H1 (cell line): ENCODE data around the gene SLC13A3. TPM values are rescaled to one million over a fixed set of nuclear protein-coding genes. Genes with fewer than 3 reads are reported as not detected.
A peak's percentile ranks its signal among the peaks of the same experiment; 100 is the strongest.

ENCODE experiments used
- CTCF ChIA-PET: fragments of 300-600 bp; sonication (Branson Sonifier 250); formaldehyde crosslinking; loops from one replicate; lab custom pipeline; 2021; ENCODE audit not compliant: partially characterized antibody; lab: Charles Lee
- POLR2A ChIA-PET: fragments of 300-600 bp; sonication (Branson Sonifier 250); formaldehyde crosslinking; loops from one replicate; lab custom pipeline; 2021; ENCODE audit warnings: inconsistent platforms; ENCODE audit not compliant: partially characterized antibody; lab: Charles Lee
- DNase-seq, 2 experiments: peaks; one replicate each; pipeline versions ENCODE4 v3.0.0 to v3.0.0-alpha.2; 2010 to 2022; ENCODE audit warnings: low spot score in 2 of 2, low read depth in 1 of 2, mixed read lengths in 1 of 2
- FAIRE-seq: peaks from 2 replicates; lab custom pipeline; 2011; peaks lifted over from hg19 to GRCh38; lab: Jason Lieb, UNC
- H2AFZ ChIP-seq: 2 replicates; pipeline ENCODE4 v1.8.1; 2012; ENCODE audit warnings: low read length, inconsistent platforms
- H2AK5ac ChIP-seq: 2 replicates; pipeline ENCODE4 v1.6.1; 2013; ENCODE audit warnings: low read depth, low read length
- H2BK120ac ChIP-seq: replicated peaks from 2 replicates; pipeline ENCODE3; 2013; ENCODE audit warnings: low read depth, low read length, inconsistent platforms
- H2BK12ac ChIP-seq: 2 replicates; pipeline ENCODE4 v1.6.1; 2013; ENCODE audit warnings: low read depth, low read length
- H2BK15ac ChIP-seq: 2 replicates; pipeline ENCODE4 v1.6.1; 2013; ENCODE audit warnings: low read length
- H2BK20ac ChIP-seq: 2 replicates; pipeline ENCODE4 v1.6.1; 2013; ENCODE audit warnings: low read length
- H2BK5ac ChIP-seq: 2 replicates; pipeline ENCODE4 v1.6.1; 2013; ENCODE audit warnings: low read depth, low read length
- H3K14ac ChIP-seq: 2 replicates; pipeline ENCODE4 v1.6.1; 2013; ENCODE audit warnings: inconsistent platforms; ENCODE audit not compliant: insufficient read length
- H3K18ac ChIP-seq: 2 replicates; pipeline ENCODE4 v1.6.1; 2013; ENCODE audit warnings: low read length; ENCODE audit errors: extremely low read depth
- H3K23ac ChIP-seq: 2 replicates; pipeline ENCODE4 v1.6.1; 2013; ENCODE audit warnings: inconsistent platforms; ENCODE audit not compliant: insufficient read length
- H3K23me2 ChIP-seq: 2 replicates; pipeline ENCODE4 v1.6.1; 2013; ENCODE audit warnings: low read depth, low read length
- H3K27ac ChIP-seq: 2 replicates; pipeline ENCODE4 v1.6.1; 2011; ENCODE audit warnings: low read depth, low read length, inconsistent platforms
- H3K27me3 ChIP-seq, 4 experiments: replicated peaks in 1 of 4; 1 replicate in 1 of 4; 2 replicates in 3 of 4; pipeline versions ENCODE4 v1.6.1 to v1.8.1; 2011 to 2013; ENCODE audit warnings: low read length in 3 of 4, mild to moderate bottlenecking in 3 of 4, inconsistent platforms in 2 of 4, mixed read lengths in 2 of 4, moderate library complexity in 1 of 4; ENCODE audit not compliant: control insufficient read depth in 3 of 4, insufficient read depth in 3 of 4; ENCODE audit errors: extremely low read depth in 1 of 4
- H3K36me3 ChIP-seq, 4 experiments: 2 replicates each; pipeline versions ENCODE4 v1.6.1 to v1.8.1; 2011 to 2013; ENCODE audit warnings: mild to moderate bottlenecking in 4 of 4, low read length in 3 of 4, moderate library complexity in 2 of 4, control low read depth in 1 of 4, inconsistent platforms in 1 of 4; ENCODE audit not compliant: insufficient read depth in 4 of 4, control insufficient read depth in 2 of 4
- H3K4ac ChIP-seq: replicated peaks from 2 replicates; pipeline ENCODE3; 2013; ENCODE audit warnings: low read length, low read depth, mixed read lengths, inconsistent platforms; ENCODE audit not compliant: insufficient read length
- H3K4me1 ChIP-seq, 4 experiments: replicated peaks in 1 of 4; 1 replicate in 1 of 4; 2 replicates in 3 of 4; pipeline versions ENCODE4 v1.6.1 to v1.8.1; 2011 to 2013; ENCODE audit warnings: low read length in 3 of 4, inconsistent platforms in 2 of 4, mixed read lengths in 1 of 4; ENCODE audit not compliant: insufficient read depth in 4 of 4, control insufficient read depth in 3 of 4
- H3K4me2 ChIP-seq, 2 experiments: 2 replicates each; pipeline versions ENCODE4 v1.6.1 to v1.8.1; 2011 to 2013; ENCODE audit warnings: low read depth in 2 of 2, low read length in 2 of 2, control low read depth in 1 of 2, inconsistent platforms in 1 of 2, mild to moderate bottlenecking in 1 of 2; ENCODE audit not compliant: insufficient read depth in 1 of 2
- H3K4me3 ChIP-seq, 4 experiments: fragments of 200-600, 300-600 bp in 1 of 4; sonication (generic), shearing (Covaris generic), sonication (Bioruptor Twin) in 1 of 4; 2 replicates each; pipeline versions ENCODE4 v1.5.1 to v1.8.1; 2011 to 2016; ENCODE audit warnings: low read length in 4 of 4, low read depth in 3 of 4, control low read depth in 2 of 4, inconsistent platforms in 2 of 4, mild to moderate bottlenecking in 2 of 4, mixed read lengths in 1 of 4, moderate library complexity in 1 of 4; ENCODE audit not compliant: insufficient read depth in 2 of 4; ENCODE audit errors: extremely low read depth in 1 of 4
- H3K56ac ChIP-seq: replicated peaks from 2 replicates; pipeline ENCODE3; 2013; ENCODE audit warnings: low read depth, mild to moderate bottlenecking, mixed read lengths, low read length, inconsistent platforms; ENCODE audit not compliant: insufficient read length
- H3K79me1 ChIP-seq: 2 replicates; pipeline ENCODE4 v1.6.1; 2013; ENCODE audit warnings: low read depth, low read length, control low read depth
- H3K79me2 ChIP-seq, 2 experiments: 2 replicates each; pipeline versions ENCODE4 v1.6.1 to v1.8.1; 2012 to 2013; ENCODE audit warnings: low read length in 2 of 2, mild to moderate bottlenecking in 2 of 2, inconsistent platforms in 1 of 2; ENCODE audit not compliant: insufficient read depth in 2 of 2, control insufficient read depth in 1 of 2
- H3K9ac ChIP-seq, 4 experiments: replicated peaks in 1 of 4; 1 replicate in 1 of 4; 2 replicates in 3 of 4; pipeline versions ENCODE4 v1.6.1 to v1.8.1; 2011 to 2013; ENCODE audit warnings: low read depth in 3 of 4, low read length in 3 of 4, control low read depth in 2 of 4, mild to moderate bottlenecking in 2 of 4, moderate library complexity in 2 of 4, inconsistent platforms in 1 of 4; ENCODE audit errors: extremely low read depth in 1 of 4
- H3K9me3 ChIP-seq, 2 experiments: 2 replicates each; pipeline versions ENCODE4 v1.6.1 to v1.8.1; 2012 to 2013; ENCODE audit warnings: mild to moderate bottlenecking in 2 of 2, moderate library complexity in 2 of 2, control low read depth in 1 of 2, inconsistent platforms in 1 of 2, low read depth in 1 of 2, low read length in 1 of 2, mixed read lengths in 1 of 2; ENCODE audit not compliant: insufficient read depth in 2 of 2
- H4K20me1 ChIP-seq, 2 experiments: replicated peaks in 1 of 2; 2 replicates each; pipeline versions ENCODE3 to v1.8.1; 2011 to 2013; ENCODE audit warnings: inconsistent platforms in 2 of 2, low read length in 2 of 2, mild to moderate bottlenecking in 1 of 2; ENCODE audit not compliant: insufficient read depth in 2 of 2, control insufficient read depth in 1 of 2
- H4K5ac ChIP-seq: 2 replicates; pipeline ENCODE4 v1.6.1; 2013; ENCODE audit warnings: low read length, low read depth, mixed read lengths, inconsistent platforms; ENCODE audit not compliant: insufficient read length
- H4K8ac ChIP-seq: 2 replicates; pipeline ENCODE4 v1.8.0; 2013; ENCODE audit warnings: mild to moderate bottlenecking, moderate library complexity, low read length, inconsistent platforms; ENCODE audit not compliant: insufficient read depth; ENCODE audit errors: extremely low read depth
- H4K91ac ChIP-seq: replicated peaks from 2 replicates; pipeline ENCODE3; 2013; ENCODE audit warnings: low read length, mixed read lengths, inconsistent platforms; ENCODE audit not compliant: insufficient read length
- FOSL1 ChIP-seq: IDR thresholded peaks from 2 replicates; pipeline ENCODE4 v1.6.1; 2011; ENCODE audit warnings: mild to moderate bottlenecking, low read depth, low read length, moderate library complexity; ENCODE audit not compliant: insufficient read depth
- KDM5A ChIP-seq: fragments of 200-600 bp; IDR thresholded peaks from 2 replicates; pipeline ENCODE4 v1.7.1; 2012; ENCODE audit warnings: mild to moderate bottlenecking, low read length, inconsistent platforms, mixed read lengths
- MAX ChIP-seq: IDR thresholded peaks from 2 replicates; pipeline ENCODE4 v1.6.1; 2012; ENCODE audit warnings: inconsistent platforms
- SIX5 ChIP-seq: IDR thresholded peaks from 2 replicates; pipeline ENCODE4 v1.6.1; 2011; ENCODE audit warnings: mild to moderate bottlenecking, low read depth, low read length
- SP1 ChIP-seq: IDR thresholded peaks from 2 replicates; pipeline ENCODE4 v1.6.1; 2011; ENCODE audit warnings: low read depth, low read length
- TAF1 ChIP-seq: IDR thresholded peaks from 2 replicates; pipeline ENCODE4 v1.6.1; 2011; ENCODE audit warnings: mild to moderate bottlenecking, low read depth, low read length
- USF2 ChIP-seq: IDR thresholded peaks from 2 replicates; pipeline ENCODE4 v1.6.1; 2011; ENCODE audit warnings: low read length, improper control_type of control experiment
- YY1 ChIP-seq: IDR thresholded peaks from 2 replicates; pipeline ENCODE4 v1.6.1; 2011; ENCODE audit warnings: low read depth, mild to moderate bottlenecking, low read length
- WGBS, 2 experiments: shearing (Covaris generic) in 1 of 2; methylation state at CpG; one replicate each; pipeline versions ENCODE4 v1.1.6 to v1.1.7; 2013 to 2015; ENCODE audit warnings: low lambda C conversion rate in 2 of 2, mixed read lengths in 2 of 2, inconsistent platforms in 1 of 2, low coverage in 1 of 2, missing lambda C conversion rate in 1 of 2; ENCODE audit not compliant: insufficient replicate concordance in 2 of 2, insufficient coverage in 1 of 2, insufficient read length in 1 of 2; ENCODE audit errors: extremely low coverage in 1 of 2, missing lambda C conversion rate in 1 of 2; 5-methylcytosine and 5-hydroxymethylcytosine counted together
- polyA plus RNA-seq, 7 experiments: library from polyadenylated mRNA; depleted of rRNA in 3 of 7; stranded (reverse) in 5 of 7; unstranded in 2 of 7; fragments of >200 nt in 5 of 7; fragments of 200-250 nt in 2 of 7; gene quantifications; 1 replicate in 5 of 7; 2 replicates in 1 of 7; 4 replicates in 1 of 7; pipeline versions ENCODE4 v1.2.1 to v1.2.3, GENCODE V29; 2011 to 2013; ENCODE audit warnings: missing spikeins in 2 of 7, mixed read lengths in 2 of 7
- total RNA-seq: library from RNA; stranded (reverse); fragmentation: NEBNext Ultra II Directional; extraction: Animal tissue kit (Norgen Biotek cat#: 25700); gene quantifications from 2 replicates; pipeline ENCODE4 v1.2.1, GENCODE V29; 2021
- TF ChIP-seq, protein P1 (sequence below): IDR thresholded peaks from 2 replicates; pipeline ENCODE4 v1.6.1; 2012; ENCODE audit warnings: low read length, inconsistent platforms
- TF ChIP-seq, protein P2 (sequence below): IDR thresholded peaks from 2 replicates; pipeline ENCODE4 v1.6.1; 2011; ENCODE audit warnings: low read depth, mild to moderate bottlenecking, low read length; ENCODE audit not compliant: insufficient read depth

The SLC13A3 gene
- total and polyA plus RNA-seq, 2 of the 8 experiments (the other 6 are each of a cell fraction or from before 2014, with no cell fraction given) = 9.4 to 12.6 TPM

GRCh38 chr20:46694484-46694883 lies 43.2 kb upstream of the SLC13A3 start:
- Histone ChIP-seq H2BK20ac (no peak overlapping the region), H3K4me2 (no peak overlapping the region), H2AFZ (no peak overlapping the region), H3K27ac (no peak overlapping the region), H3K4me3 (no peak overlapping the region), H2BK5ac (no peak overlapping the region), H4K20me1 (no peaks in the 10 kb centered on the region), H3K4ac (no peak overlapping the region), H3K9me3 (no peaks in the 10 kb centered on the region; a peak in 1 of 4 replicates), H3K4me1 (no peaks in the 10 kb centered on the region; a peak in 1 of 7 replicates), H3K9ac (no peak overlapping the region), H2BK12ac (no peak overlapping the region), H4K91ac (no peak overlapping the region), H3K14ac (no peak overlapping the region), H3K23ac (no peak overlapping the region), H3K18ac (no peak overlapping the region), H4K8ac (no peak overlapping the region), H3K27me3 (no peaks in the 10 kb centered on the region), H2BK120ac (no peak overlapping the region), H3K23me2 (peaks cover 2% of the 10 kb centered on the region), H3K56ac (no peak overlapping the region), H2AK5ac (no peak overlapping the region), H2BK15ac (no peak overlapping the region), H3K36me3 (no peaks in the 10 kb centered on the region), H3K79me2 (no peaks in the 10 kb centered on the region), H3K79me1 (no peaks in the 10 kb centered on the region), H4K5ac (no peak overlapping the region)
- TF ChIP-seq FOSL1 (no peak), TAF1 (no peak), KDM5A (no peak), USF2 (peak; percentile 72), SIX5 (peak; percentile 33; the same call in 1 of the 2 replicates), MAX (0 out of 2 replicates have a peak, but pooled peaks have one; percentile 16), YY1 (no peak), SP1 (peak; percentile 33; the same call in 1 of the 2 replicates)
- TF ChIP-seq, protein P1, sequence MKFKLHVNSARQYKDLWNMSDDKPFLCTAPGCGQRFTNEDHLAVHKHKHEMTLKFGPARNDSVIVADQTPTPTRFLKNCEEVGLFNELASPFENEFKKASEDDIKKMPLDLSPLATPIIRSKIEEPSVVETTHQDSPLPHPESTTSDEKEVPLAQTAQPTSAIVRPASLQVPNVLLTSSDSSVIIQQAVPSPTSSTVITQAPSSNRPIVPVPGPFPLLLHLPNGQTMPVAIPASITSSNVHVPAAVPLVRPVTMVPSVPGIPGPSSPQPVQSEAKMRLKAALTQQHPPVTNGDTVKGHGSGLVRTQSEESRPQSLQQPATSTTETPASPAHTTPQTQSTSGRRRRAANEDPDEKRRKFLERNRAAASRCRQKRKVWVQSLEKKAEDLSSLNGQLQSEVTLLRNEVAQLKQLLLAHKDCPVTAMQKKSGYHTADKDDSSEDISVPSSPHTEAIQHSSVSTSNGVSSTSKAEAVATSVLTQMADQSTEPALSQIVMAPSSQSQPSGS = no peak
- TF ChIP-seq, protein P2, sequence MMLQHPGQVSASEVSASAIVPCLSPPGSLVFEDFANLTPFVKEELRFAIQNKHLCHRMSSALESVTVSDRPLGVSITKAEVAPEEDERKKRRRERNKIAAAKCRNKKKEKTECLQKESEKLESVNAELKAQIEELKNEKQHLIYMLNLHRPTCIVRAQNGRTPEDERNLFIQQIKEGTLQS = peak; percentile 42; the same call in 1 of the 2 replicates
- FAIRE-seq (peak; percentile 50), DNase-seq (no peak)
- ChIA-PET POLR2A (interaction anchor here (0.7 to 4.5 kb wide), 4 partner anchors 10 to 84 kb away, joined by 3 to 36 read pairs (median 3); no protein-coding TSS in a partner anchor), CTCF (interaction anchor here (0.9 to 2.1 kb wide), 8 partner anchors 10 to 174 kb away, joined by 3 to 18 read pairs (median 3); no protein-coding TSS in a partner anchor)
- WGBS, 2 experiments = 38% methylated on average over 2 of the region's 2 CpGs; no CpG with 5 or more reads in 1 of the 2 experiments
